GM10847 (cell line): ENCODE data around the gene LIMCH1.

Experiments
- POLR2A ChIP-seq: IDR thresholded peaks from 2 replicates; pipeline ENCODE4 v1.6.1; 2011; ENCODE audit not compliant: insufficient read length; ENCODE audit errors: extremely low read depth

LIMCH1 gene

GRCh38 chr4:41541687-41542094 is 3.7 kb downstream of the LIMCH1 start:
- TF ChIP-seq POLR2A, result no peak

GRCh38 chr4:41542526-41543275 is 4.7 kb downstream of the LIMCH1 start:
- TF ChIP-seq POLR2A, result no peak

DNA sequence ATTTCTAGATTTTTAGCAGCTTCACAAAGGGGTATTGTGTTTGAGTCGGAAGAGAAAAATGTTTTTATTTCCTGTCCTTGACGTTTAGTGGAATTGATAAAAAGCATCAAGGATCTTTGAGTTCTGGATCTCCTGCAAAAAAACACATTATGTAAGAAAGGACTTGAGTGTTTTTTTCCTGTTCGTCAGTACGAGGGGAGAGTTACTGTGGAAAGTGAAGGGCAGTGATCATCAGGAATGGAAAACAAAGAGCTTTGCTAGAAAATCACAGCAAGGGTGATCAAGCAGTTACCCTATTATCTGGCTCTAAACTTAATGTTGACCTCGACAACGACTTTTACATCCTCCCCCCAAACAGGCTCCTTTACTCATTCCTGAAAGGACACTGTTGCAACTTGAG is 7.3 kb downstream of the LIMCH1 start:
- TF ChIP-seq POLR2A, result no peak

DNA sequence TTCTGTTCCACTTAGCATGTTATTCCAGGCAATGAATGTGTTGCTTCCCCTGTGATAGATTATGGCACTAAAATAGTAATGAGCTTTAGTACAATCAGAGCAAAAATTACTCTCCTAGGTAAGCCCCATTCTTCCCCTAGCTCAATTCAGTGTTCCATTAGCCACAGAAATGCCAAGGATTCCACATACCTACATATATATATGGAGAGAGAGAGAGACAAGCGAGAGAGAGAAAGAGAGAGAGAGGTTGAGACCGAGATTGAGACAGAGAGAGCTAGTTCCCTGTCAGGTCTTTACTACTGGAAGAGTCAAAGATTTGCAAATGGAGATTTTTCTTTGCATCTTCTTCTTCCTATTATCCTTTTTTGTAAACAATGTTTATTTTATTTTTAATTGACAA is 8.7 kb downstream of the LIMCH1 start:
- no peak for TF ChIP-seq POLR2A

DNA sequence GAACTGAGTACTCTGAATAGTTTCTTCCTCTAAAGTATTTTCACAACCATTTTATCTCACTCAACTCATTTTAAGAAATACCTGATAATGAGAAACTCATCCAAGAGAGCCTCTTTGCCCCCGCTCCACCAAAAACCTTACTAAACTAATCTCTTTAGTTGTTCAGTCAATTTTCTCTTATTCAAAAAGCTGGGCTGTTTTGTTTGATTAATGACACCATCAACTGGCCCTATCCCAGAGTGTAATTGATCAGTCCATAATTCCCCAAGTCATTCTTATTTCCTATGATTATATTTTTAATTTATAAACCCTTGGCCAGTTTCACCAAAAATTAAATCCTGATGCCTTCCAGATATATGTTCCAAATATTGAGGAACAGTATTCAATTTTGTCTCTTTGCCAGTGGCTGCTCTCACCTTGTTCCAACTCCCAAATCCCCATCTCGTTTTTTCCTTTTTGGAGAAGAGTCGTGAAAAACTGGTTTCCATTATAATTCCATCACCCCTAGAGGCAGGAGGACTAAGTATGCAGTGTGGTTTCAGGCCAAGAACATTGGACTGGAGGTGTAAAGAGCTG is 10.4 kb downstream of the LIMCH1 start:
- no peak for TF ChIP-seq POLR2A

DNA sequence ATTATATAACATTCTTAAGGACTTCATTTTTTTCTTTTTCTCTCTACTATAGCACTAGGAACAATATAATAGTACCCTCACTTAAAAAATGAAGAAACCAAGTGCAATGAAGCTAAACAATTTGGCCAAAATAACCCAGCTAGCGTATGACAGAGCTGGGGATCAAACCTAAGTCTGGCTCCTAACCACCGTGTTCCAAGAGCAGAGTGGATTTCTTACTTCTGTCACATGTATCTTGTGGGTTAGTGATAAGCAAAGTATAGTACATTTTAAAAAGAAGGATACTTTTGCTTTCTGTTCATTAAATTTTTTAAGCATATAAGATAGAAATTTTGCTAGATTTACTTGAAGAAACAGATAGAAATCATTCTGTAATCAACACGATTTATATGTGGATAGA is 11.5 kb downstream of the LIMCH1 start:
- TF ChIP-seq POLR2A, result no peak

GRCh38 chr4:41550308-41550707 is 12.4 kb downstream of the LIMCH1 start:
- no peak for TF ChIP-seq POLR2A

- no peak for TF ChIP-seq POLR2A
Observed at GRCh38 chr4:41551536-41551935, 13.6 kb downstream of the LIMCH1 start.

- TF ChIP-seq POLR2A, result no peak
Observed at GRCh38 chr4:41554905-41555304, 16.9 kb downstream of the LIMCH1 start.

GRCh38 chr4:41556526-41556925 is 18.6 kb downstream of the LIMCH1 start:
- no peak for TF ChIP-seq POLR2A

DNA sequence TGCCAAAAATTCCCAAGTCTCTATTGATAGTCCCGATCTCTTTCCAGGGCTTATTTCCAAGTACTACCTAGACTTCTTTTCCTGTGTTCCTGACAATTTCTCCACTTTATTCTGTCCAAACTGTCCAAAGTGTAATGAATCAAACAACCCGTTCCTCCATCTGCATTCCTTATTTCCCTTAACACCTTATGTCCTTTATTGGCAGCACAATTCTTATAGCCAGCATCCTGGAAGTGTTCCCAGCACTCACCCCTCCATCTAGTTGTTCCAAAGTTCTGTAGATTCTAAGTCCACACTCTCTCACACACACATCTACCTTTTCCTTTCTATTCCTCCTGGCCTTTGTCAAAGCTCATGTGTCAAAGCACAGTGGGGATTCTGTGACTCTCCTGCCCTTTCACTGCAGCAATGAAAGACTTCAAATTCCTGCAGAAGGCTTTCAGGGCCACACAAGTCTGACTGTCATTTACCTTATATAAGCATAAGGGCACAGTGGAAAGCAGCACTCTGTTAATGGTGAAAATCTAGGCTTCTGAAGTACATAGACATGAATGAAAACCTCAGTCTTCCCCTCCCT is 22.1 kb downstream of the LIMCH1 start:
- TF ChIP-seq POLR2A, result no peak

GRCh38 chr4:41561244-41561643 is 23.3 kb downstream of the LIMCH1 start:
- no peak for TF ChIP-seq POLR2A

DNA sequence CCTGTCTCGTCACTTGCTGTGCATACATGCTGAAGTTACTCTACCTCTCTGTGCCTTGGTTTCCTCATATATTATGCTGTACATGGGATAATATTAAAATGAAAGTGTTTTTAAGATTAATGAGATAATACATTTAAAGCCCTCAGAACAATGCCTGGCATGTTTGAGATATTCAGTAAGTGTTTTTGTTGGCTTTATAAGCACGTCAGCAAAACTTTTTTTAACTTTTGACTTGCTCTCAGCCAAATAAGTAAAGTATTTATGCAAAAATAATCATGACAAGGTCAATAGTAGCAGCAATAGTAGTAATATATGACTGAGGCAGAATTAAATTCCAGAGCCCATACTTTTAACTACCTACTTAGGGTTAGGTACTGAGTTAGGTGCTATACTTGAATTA is 29.2 kb downstream of the LIMCH1 start:
- no peak for TF ChIP-seq POLR2A

- no peak for TF ChIP-seq POLR2A
Observed at GRCh38 chr4:41568363-41568762, 30.4 kb downstream of the LIMCH1 start.

DNA sequence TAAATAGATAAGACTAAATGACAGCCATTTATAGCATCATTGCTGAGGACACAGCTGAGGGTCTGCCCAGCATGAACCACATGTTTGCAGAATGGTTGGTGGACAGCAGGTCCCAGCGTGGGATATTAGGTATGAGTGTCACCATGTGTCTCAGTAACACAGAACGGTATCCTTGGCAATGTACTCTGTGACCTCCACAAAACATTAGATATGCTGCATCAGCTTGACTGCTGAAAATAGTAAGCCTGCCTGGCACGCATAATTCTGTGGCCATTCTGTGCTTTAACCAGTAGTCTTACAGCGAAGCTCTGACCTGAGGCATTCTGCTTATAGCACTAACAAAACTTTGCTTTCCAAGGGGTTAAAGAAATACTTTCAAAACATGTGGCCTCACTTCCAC is 32.0 kb downstream of the LIMCH1 start:
- TF ChIP-seq POLR2A, result no peak

- TF ChIP-seq POLR2A, result no peak
Observed at GRCh38 chr4:41571422-41571821, 33.5 kb downstream of the LIMCH1 start.

GRCh38 chr4:41572516-41572915 is 34.6 kb downstream of the LIMCH1 start:
- TF ChIP-seq POLR2A, result no peak
